Colon (tissue), 2 donors: ENCODE measurements around the gene SEL1L3.
A peak's percentile ranks its signal among the peaks of the same experiment; 100 is the strongest.
"Not testable (repeated sequence)": the region's sequence is repeated elsewhere in the genome, so short reads cannot be mapped to it uniquely, and the experiment has no call there.

ENCODE experiments used
- FAIRE-seq: peaks from 2 replicates; lab custom pipeline; 2012; peaks lifted over from hg19 to GRCh38; lab: Jason Lieb, UNC
- donor health status: control.
- donor health status: control.

The SEL1L3 gene

GRCh38 chr4:25879587-25879986 lies 16.8 kb upstream of the SEL1L3 start:
- FAIRE-seq = no peak

- no peak for FAIRE-seq
Measured at GRCh38 chr4:25879091-25879584, 16.4 kb upstream of the SEL1L3 start.

GRCh38 chr4:25878676-25879075 lies 15.9 kb upstream of the SEL1L3 start:
- FAIRE-seq = no peak

- FAIRE-seq = no peak
Measured at GRCh38 chr4:25875281-25875745, 12.5 kb upstream of the SEL1L3 start.

- FAIRE-seq = no peak
Measured at GRCh38 chr4:25874655-25875054, 11.9 kb upstream of the SEL1L3 start.

- FAIRE-seq = no peak
Measured at GRCh38 chr4:25873632-25874129, 10.9 kb upstream of the SEL1L3 start.

- FAIRE-seq = no peak
Measured at GRCh38 chr4:25872851-25873631, 10.3 kb upstream of the SEL1L3 start.

GRCh38 chr4:25870081-25870480 lies 7.3 kb upstream of the SEL1L3 start:
- FAIRE-seq = no peak

GRCh38 chr4:25867781-25868294 lies 5.0 kb upstream of the SEL1L3 start:
- FAIRE-seq = no peak

GRCh38 chr4:25866401-25866800 lies 3.6 kb upstream of the SEL1L3 start:
- not testable (repeated sequence) for FAIRE-seq

GRCh38 chr4:25865586-25865985 lies 2.8 kb upstream of the SEL1L3 start:
- peak; percentile 18 for FAIRE-seq

GRCh38 chr4:25863831-25864418 lies 1.1 kb upstream of the SEL1L3 start:
- FAIRE-seq = no peak

GRCh38 chr4:25863347-25863784 lies 578 bp upstream of the SEL1L3 start:
- no peak for FAIRE-seq

GRCh38 chr4:25861951-25862410 lies 807 bp downstream of the SEL1L3 start:
- FAIRE-seq = no peak

- FAIRE-seq = no peak
Measured at GRCh38 chr4:25861280-25861950, 1.4 kb downstream of the SEL1L3 start.

GRCh38 chr4:25860586-25861279 lies 2.1 kb downstream of the SEL1L3 start:
- no peak for FAIRE-seq

GRCh38 chr4:25859429-25860148 lies 3.2 kb downstream of the SEL1L3 start:
- FAIRE-seq = no peak

- no peak for FAIRE-seq
Measured at GRCh38 chr4:25857851-25858400, 4.9 kb downstream of the SEL1L3 start.

GRCh38 chr4:25857403-25857802 lies 5.4 kb downstream of the SEL1L3 start:
- FAIRE-seq = no peak

GRCh38 chr4:25856756-25857155 lies 6.0 kb downstream of the SEL1L3 start:
- FAIRE-seq = no peak

- no peak for FAIRE-seq
Measured at GRCh38 chr4:25852103-25852502, 10.7 kb downstream of the SEL1L3 start.
